Measurements from ENCODE around the gene BRD3. TPM values are rescaled to one million over a fixed set of nuclear protein-coding genes. Genes with fewer than 3 reads are reported as not detected.

Gene BRD3
- total RNA-seq, 1 experiment from 2014 or later, result 61.6 TPM

GRCh38 chr9:134052491-134052890 is 15.3 kb downstream of the BRD3 start:
- Histone ChIP-seq H3K36me3 (ENCODE audit: insufficient read depth, low read length, poor library complexity, severe bottlenecking) (peaks cover 49% of the 10 kb centered on the region), H3K9me3 (ENCODE audit: low read depth, low read length, poor library complexity, severe bottlenecking) (no peaks in the 10 kb centered on the region), H3K27me3 (replicated peaks; ENCODE audit: insufficient read depth, low read depth, low read length, poor library complexity) (no peaks in the 10 kb centered on the region), H3K27ac (ENCODE audit: low read depth, low read length, poor library complexity, severe bottlenecking) (no peak overlapping the region), H3K4me1 (ENCODE audit: insufficient read depth, low read length, poor library complexity, severe bottlenecking) (no peaks in the 10 kb centered on the region), H3K4me3 (ENCODE audit: low read depth, low read length, poor library complexity, severe bottlenecking) (no peak overlapping the region)
- DNase-seq (ENCODE audit: low spot score), result no peak
- POLR2A ChIA-PET (ENCODE audit: low non-redundant PET), result no interaction called here
- CTCF ChIA-PET, result no interaction called here
- intact Hi-C loops (cut with micrococcal nuclease; ENCODE audit: unreplicated experiment), result no loop called here
- no peak for TF ChIP-seq EZH2 (IDR thresholded peaks at IDR 0.05; ENCODE audit: borderline replicate concordance, low read depth, low read length, poor library complexity, severe bottlenecking)
- TF ChIP-seq, protein P1, sequence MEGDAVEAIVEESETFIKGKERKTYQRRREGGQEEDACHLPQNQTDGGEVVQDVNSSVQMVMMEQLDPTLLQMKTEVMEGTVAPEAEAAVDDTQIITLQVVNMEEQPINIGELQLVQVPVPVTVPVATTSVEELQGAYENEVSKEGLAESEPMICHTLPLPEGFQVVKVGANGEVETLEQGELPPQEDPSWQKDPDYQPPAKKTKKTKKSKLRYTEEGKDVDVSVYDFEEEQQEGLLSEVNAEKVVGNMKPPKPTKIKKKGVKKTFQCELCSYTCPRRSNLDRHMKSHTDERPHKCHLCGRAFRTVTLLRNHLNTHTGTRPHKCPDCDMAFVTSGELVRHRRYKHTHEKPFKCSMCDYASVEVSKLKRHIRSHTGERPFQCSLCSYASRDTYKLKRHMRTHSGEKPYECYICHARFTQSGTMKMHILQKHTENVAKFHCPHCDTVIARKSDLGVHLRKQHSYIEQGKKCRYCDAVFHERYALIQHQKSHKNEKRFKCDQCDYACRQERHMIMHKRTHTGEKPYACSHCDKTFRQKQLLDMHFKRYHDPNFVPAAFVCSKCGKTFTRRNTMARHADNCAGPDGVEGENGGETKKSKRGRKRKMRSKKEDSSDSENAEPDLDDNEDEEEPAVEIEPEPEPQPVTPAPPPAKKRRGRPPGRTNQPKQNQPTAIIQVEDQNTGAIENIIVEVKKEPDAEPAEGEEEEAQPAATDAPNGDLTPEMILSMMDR (conservative IDR thresholded peaks at IDR 0.05; ENCODE audit: low read depth, low read length), result no peak
- BruUV-seq (replicated peaks), result no TSS peak

DNA sequence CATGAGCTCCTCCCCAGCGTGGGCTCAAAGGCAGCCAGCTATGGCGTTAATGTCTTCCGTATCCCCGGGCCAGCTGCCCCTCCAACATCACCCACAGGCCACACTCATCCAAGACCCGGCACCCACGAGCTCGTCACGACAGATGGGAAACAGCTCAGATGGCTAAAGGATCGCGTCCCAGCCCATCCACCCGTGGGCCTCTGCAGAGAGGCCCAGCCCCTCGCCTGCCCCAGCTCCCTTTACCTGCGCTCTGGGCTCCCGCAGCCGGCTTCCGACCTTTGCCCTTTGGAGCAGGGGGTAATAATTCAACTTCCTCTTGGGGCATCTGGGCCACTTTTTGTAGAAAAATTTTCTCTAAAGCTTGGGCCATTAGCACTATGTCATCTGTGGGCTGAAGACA is 16.5 kb downstream of the BRD3 start:
- DNase-seq (ENCODE audit: low spot score), result no peak
- H3K27ac ChIP-seq (ENCODE audit: low read depth, low read length, poor library complexity, severe bottlenecking), result no peak overlapping the region
- ChIA-PET POLR2A (ENCODE audit: low non-redundant PET) (no interaction called here), CTCF (no interaction called here)
- H3K4me3 ChIP-seq (ENCODE audit: low read depth, low read length, poor library complexity, severe bottlenecking), result no peak overlapping the region
- H3K36me3 ChIP-seq (ENCODE audit: insufficient read depth, low read length, poor library complexity, severe bottlenecking), result peaks cover 50% of the 10 kb centered on the region
- intact Hi-C loops (cut with micrococcal nuclease; ENCODE audit: unreplicated experiment), result no loop called here
- no peaks in the 10 kb centered on the region for H3K27me3 ChIP-seq (replicated peaks; ENCODE audit: insufficient read depth, low read depth, low read length, poor library complexity)
- TF ChIP-seq, protein P1 (conservative IDR thresholded peaks at IDR 0.05; ENCODE audit: low read depth, low read length), result no peak
- TF ChIP-seq EZH2 (IDR thresholded peaks at IDR 0.05; ENCODE audit: borderline replicate concordance, low read depth, low read length, poor library complexity, severe bottlenecking), result no peak
- no TSS peak for BruUV-seq (replicated peaks)
- H3K4me1 ChIP-seq (ENCODE audit: insufficient read depth, low read length, poor library complexity, severe bottlenecking), result no peaks in the 10 kb centered on the region
- no peaks in the 10 kb centered on the region for H3K9me3 ChIP-seq (ENCODE audit: low read depth, low read length, poor library complexity, severe bottlenecking)

- Histone ChIP-seq H3K36me3 (ENCODE audit: insufficient read depth, low read length, poor library complexity, severe bottlenecking) (peaks cover 50% of the 10 kb centered on the region), H3K27me3 (replicated peaks; ENCODE audit: insufficient read depth, low read depth, low read length, poor library complexity) (no peaks in the 10 kb centered on the region), H3K9me3 (ENCODE audit: low read depth, low read length, poor library complexity, severe bottlenecking) (no peaks in the 10 kb centered on the region), H3K4me1 (ENCODE audit: insufficient read depth, low read length, poor library complexity, severe bottlenecking) (no peaks in the 10 kb centered on the region), H3K27ac (ENCODE audit: low read depth, low read length, poor library complexity, severe bottlenecking) (no peak overlapping the region), H3K4me3 (ENCODE audit: low read depth, low read length, poor library complexity, severe bottlenecking) (no peak overlapping the region)
- no peak for DNase-seq (ENCODE audit: low spot score)
- no TSS peak for BruUV-seq (replicated peaks)
- CTCF ChIA-PET, result no interaction called here
- no peak for TF ChIP-seq EZH2 (IDR thresholded peaks at IDR 0.05; ENCODE audit: borderline replicate concordance, low read depth, low read length, poor library complexity, severe bottlenecking)
- TF ChIP-seq, protein P1 (conservative IDR thresholded peaks at IDR 0.05; ENCODE audit: low read depth, low read length), result no peak
- POLR2A ChIA-PET (ENCODE audit: low non-redundant PET), result no interaction called here
- intact Hi-C loops (cut with micrococcal nuclease; ENCODE audit: unreplicated experiment), result no loop called here
These were observed 17.1 kb downstream of the BRD3 start for GRCh38 chr9:134050726-134051125.

Data from A673 (cell line).